Fibroblast of lung (primary cell): ENCODE data around the gene SLF1.

Source experiments
- EZH2 ChIP-seq: IDR thresholded peaks from 2 replicates; pipeline ENCODE4 v1.5.1; 2012; ENCODE audit warnings: low read length, control low read depth, mild to moderate bottlenecking; ENCODE audit errors: missing control alignments
- TF ChIP-seq, protein P1 (sequence below), 2 donors: IDR thresholded peaks in 1 of 2; conservative IDR thresholded peaks in 1 of 2; 1 replicate in 1 of 2; 2 replicates in 1 of 2; pipeline ENCODE4 v1.5.1; 2011 to 2012; ENCODE audit warnings: low read length in 2 of 2, control low read depth in 1 of 2, inconsistent platforms in 1 of 2, low read depth in 1 of 2, mild to moderate bottlenecking in 1 of 2

DNA sequence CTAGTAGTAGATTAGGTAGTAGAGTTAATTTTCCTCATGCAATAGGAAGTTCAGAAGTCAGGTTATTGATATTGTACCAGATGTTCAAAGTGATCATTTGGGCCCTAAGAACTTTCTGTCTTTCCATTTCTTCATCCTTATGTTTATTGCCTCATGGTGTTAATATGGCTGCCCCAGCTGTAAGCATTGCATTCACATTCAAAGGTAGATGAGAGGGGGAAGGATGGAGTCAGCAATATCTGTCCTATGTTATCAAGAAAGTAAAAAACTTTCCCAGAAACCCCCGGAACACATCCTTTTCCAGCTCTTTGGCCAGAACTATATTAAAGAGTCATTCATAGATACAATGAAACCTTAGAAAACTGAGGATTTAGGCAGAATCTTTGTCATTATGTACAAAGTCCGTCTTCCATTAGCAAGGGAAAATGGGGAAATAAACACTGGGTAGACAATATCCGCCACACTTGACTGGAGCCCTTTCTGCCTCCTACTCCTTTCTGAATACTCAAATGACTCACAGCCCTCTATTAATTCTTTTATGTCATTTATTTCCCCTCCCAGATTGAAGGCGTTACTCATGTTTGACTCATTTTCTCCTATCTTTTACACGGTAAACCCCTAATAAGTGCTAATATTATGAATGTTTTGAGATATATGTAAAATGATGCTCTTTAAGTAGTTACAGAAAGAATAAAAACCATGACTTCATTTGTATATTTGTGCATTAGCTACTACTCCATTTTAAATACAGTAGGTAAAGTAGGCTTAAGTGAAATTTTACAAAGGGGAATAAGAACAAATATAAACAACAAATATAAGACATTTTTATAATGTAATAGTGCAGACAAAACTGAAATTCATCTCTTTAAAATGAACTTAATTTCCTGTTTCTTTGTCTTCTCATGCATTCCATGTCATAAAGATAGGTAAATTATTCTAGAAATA, 127.6 kb downstream of the SLF1 start:
- TF ChIP-seq, protein P1, sequence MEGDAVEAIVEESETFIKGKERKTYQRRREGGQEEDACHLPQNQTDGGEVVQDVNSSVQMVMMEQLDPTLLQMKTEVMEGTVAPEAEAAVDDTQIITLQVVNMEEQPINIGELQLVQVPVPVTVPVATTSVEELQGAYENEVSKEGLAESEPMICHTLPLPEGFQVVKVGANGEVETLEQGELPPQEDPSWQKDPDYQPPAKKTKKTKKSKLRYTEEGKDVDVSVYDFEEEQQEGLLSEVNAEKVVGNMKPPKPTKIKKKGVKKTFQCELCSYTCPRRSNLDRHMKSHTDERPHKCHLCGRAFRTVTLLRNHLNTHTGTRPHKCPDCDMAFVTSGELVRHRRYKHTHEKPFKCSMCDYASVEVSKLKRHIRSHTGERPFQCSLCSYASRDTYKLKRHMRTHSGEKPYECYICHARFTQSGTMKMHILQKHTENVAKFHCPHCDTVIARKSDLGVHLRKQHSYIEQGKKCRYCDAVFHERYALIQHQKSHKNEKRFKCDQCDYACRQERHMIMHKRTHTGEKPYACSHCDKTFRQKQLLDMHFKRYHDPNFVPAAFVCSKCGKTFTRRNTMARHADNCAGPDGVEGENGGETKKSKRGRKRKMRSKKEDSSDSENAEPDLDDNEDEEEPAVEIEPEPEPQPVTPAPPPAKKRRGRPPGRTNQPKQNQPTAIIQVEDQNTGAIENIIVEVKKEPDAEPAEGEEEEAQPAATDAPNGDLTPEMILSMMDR (conservative IDR thresholded peaks at IDR 0.05 in 1 of 2, IDR thresholded peaks at IDR 0.05 in 1 of 2; ENCODE audit: low read depth in 1 of 2, low read length in 2 of 2): no peak
- no peak for TF ChIP-seq EZH2
